ENCODE results near the gene RAP2A.

The RAP2A gene

GRCh38 chr13:97422118-97423054 lies 11.6 kb upstream of the RAP2A start:
- Histone ChIP-seq H3K4me3 (IDR thresholded peaks at IDR 0.05; ENCODE audit: insufficient read depth, low read depth, low read length) (no peak overlapping the region), H3K36me3 (ENCODE audit: insufficient read depth) (no peaks in the 10 kb centered on the region), H3K4me1 (ENCODE audit: low read depth, poor library complexity, severe bottlenecking) (no peaks in the 10 kb centered on the region), H3K9ac (no peak overlapping the region), H2AFZ (ENCODE audit: low read depth) (no peak overlapping the region), H3K4me2 (no peak overlapping the region), H4K20me1 (ENCODE audit: insufficient read depth) (no peaks in the 10 kb centered on the region), H3K27ac (no peak overlapping the region), H3K27me3 (ENCODE audit: insufficient read depth, low read depth) (no peaks in the 10 kb centered on the region), H3K79me2 (ENCODE audit: insufficient read depth, low read depth) (no peaks in the 10 kb centered on the region)
- TF ChIP-seq, protein P1, sequence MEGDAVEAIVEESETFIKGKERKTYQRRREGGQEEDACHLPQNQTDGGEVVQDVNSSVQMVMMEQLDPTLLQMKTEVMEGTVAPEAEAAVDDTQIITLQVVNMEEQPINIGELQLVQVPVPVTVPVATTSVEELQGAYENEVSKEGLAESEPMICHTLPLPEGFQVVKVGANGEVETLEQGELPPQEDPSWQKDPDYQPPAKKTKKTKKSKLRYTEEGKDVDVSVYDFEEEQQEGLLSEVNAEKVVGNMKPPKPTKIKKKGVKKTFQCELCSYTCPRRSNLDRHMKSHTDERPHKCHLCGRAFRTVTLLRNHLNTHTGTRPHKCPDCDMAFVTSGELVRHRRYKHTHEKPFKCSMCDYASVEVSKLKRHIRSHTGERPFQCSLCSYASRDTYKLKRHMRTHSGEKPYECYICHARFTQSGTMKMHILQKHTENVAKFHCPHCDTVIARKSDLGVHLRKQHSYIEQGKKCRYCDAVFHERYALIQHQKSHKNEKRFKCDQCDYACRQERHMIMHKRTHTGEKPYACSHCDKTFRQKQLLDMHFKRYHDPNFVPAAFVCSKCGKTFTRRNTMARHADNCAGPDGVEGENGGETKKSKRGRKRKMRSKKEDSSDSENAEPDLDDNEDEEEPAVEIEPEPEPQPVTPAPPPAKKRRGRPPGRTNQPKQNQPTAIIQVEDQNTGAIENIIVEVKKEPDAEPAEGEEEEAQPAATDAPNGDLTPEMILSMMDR (conservative IDR thresholded peaks at IDR 0.05; ENCODE audit: low read depth, low read length) = no peak

DNA sequence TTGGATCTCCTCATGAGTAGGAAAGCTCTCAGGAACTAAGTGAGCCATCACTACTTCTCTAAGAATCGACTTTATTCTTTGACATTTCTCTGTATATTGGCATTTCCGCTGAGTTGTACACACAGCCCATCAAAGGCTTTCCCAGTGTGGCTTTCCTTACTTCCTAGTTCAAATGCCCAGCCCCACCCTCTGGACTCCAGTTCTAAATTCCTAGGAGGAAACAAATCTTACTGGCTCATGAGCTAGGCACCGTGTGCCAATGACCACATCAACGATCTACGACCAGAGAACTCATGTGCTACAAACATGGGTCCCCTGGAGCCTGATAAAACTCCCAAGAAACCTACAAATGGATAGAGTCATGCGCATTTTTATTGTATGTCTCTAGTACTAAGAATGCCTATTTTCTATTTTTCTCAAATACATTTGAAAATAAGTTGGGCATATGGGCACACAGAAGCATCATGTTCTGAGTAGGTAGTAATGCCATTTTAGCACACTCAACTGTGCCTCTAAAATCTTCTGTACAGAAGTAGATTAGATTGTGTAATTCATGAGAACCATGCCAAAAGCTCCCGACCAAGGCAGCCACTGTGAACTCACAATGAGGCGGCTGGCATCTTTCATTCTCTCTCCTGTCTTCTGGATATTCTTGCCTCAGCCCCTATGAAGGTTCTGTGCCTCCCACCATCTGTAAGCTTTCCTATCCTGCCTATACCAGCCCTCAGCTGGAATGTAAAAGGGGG lies 10.5 kb upstream of the RAP2A start:
- Histone ChIP-seq H3K36me3 (ENCODE audit: insufficient read depth) (no peaks in the 10 kb centered on the region), H3K4me3 (IDR thresholded peaks at IDR 0.05; ENCODE audit: insufficient read depth, low read depth, low read length) (no peak overlapping the region), H3K4me2 (no peak overlapping the region), H4K20me1 (ENCODE audit: insufficient read depth) (no peaks in the 10 kb centered on the region), H3K27ac (no peak overlapping the region), H3K27me3 (ENCODE audit: insufficient read depth, low read depth) (no peaks in the 10 kb centered on the region), H3K4me1 (ENCODE audit: low read depth, poor library complexity, severe bottlenecking) (no peaks in the 10 kb centered on the region), H2AFZ (ENCODE audit: low read depth) (no peak overlapping the region), H3K9ac (no peak overlapping the region), H3K79me2 (ENCODE audit: insufficient read depth, low read depth) (no peaks in the 10 kb centered on the region)
- TF ChIP-seq, protein P1 (conservative IDR thresholded peaks at IDR 0.05; ENCODE audit: low read depth, low read length) = no peak

DNA sequence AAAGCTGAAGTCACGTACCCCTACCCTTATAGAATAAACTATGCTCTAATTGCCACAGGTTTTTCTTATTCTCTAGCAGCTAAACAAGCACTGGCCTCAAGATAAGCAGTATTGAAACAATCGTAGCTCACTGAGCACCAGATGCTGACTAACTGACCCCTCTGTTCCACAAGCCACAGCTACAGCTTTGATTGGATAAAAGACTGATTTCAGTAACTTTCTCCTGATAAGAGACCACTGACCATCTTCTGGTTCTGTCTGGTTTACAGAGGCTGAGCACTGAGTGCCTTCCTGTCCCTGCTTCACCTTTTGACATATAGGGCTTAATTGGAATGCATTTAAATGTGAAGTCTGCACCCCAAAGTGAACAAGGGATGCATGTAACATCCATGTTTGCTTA lies 8.4 kb upstream of the RAP2A start:
- H2AFZ ChIP-seq (ENCODE audit: low read depth) = no peak overlapping the region
- no peak overlapping the region for H3K9ac ChIP-seq
- TF ChIP-seq, protein P1 (conservative IDR thresholded peaks at IDR 0.05; ENCODE audit: low read depth, low read length) = no peak
- H3K27ac ChIP-seq = no peak overlapping the region
- H4K20me1 ChIP-seq (ENCODE audit: insufficient read depth) = no peaks in the 10 kb centered on the region
- no peaks in the 10 kb centered on the region for H3K27me3 ChIP-seq (ENCODE audit: insufficient read depth, low read depth)
- no peaks in the 10 kb centered on the region for H3K36me3 ChIP-seq (ENCODE audit: insufficient read depth)
- H3K79me2 ChIP-seq (ENCODE audit: insufficient read depth, low read depth) = no peaks in the 10 kb centered on the region
- H3K4me3 ChIP-seq (IDR thresholded peaks at IDR 0.05; ENCODE audit: insufficient read depth, low read depth, low read length) = no peak overlapping the region
- no peak overlapping the region for H3K4me2 ChIP-seq
- no peaks in the 10 kb centered on the region for H3K4me1 ChIP-seq (ENCODE audit: low read depth, poor library complexity, severe bottlenecking)

DNA sequence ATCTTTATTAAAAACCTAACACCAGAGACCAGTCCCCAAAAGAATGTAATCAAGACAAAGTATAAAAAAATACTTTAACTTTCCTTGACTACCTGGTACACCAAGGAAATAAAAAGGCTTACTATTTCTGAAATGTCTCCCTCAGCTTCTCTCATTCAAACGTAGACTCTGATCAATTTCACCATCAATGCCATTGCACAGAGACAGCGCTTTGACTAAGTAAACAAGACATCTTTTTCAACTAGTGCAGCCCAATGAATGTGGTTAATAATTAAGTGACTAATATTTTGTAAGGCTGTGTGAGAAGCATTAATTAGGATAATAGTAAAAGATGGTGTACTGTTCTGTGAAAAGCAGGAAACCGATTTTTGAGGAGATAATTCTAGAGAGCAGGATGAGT lies 7.3 kb upstream of the RAP2A start:
- H3K27me3 ChIP-seq (ENCODE audit: insufficient read depth, low read depth) = no peaks in the 10 kb centered on the region
- no peak overlapping the region for H3K9ac ChIP-seq
- no peaks in the 10 kb centered on the region for H4K20me1 ChIP-seq (ENCODE audit: insufficient read depth)
- no peaks in the 10 kb centered on the region for H3K4me1 ChIP-seq (ENCODE audit: low read depth, poor library complexity, severe bottlenecking)
- H3K79me2 ChIP-seq (ENCODE audit: insufficient read depth, low read depth) = no peaks in the 10 kb centered on the region
- H3K4me3 ChIP-seq (IDR thresholded peaks at IDR 0.05; ENCODE audit: insufficient read depth, low read depth, low read length) = no peak overlapping the region
- H3K4me2 ChIP-seq = no peak overlapping the region
- TF ChIP-seq, protein P1 (conservative IDR thresholded peaks at IDR 0.05; ENCODE audit: low read depth, low read length) = no peak
- H2AFZ ChIP-seq (ENCODE audit: low read depth) = no peak overlapping the region
- H3K27ac ChIP-seq = no peak overlapping the region
- H3K36me3 ChIP-seq (ENCODE audit: insufficient read depth) = no peaks in the 10 kb centered on the region

Data from KMS-11 (cell line).